Measurements from ENCODE around the gene UBIAD1.
"Not testable (repeated sequence)": the region's sequence is repeated elsewhere in the genome, so short reads cannot be mapped to it uniquely, and the experiment has no call there.

Gene UBIAD1

DNA sequence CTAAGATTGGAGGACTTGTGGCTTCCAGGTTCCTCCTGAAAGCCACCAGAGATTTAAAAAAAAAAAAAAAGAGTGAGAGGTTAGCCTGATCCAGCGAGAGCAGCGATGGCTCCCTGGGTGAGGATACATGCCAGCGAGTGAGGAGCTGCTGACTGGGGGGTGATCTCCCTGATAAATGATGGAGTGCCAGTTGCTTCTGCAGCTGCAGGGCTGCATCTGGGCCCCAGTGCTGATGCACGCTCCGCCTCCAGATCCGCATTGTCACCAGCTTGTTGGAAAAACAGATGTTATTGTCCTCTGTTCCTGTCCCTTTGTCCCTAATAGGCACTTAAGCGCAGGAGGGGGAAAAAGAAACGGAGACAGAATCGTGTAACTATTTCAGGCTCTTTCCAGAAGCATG is 28.6 kb downstream of the UBIAD1 start:
- Histone ChIP-seq H3K27me3 (ENCODE audit: control insufficient read depth, insufficient read depth, low read length) (no peaks in the 10 kb centered on the region), H3K36me3 (ENCODE audit: control insufficient read depth, insufficient read depth, low read length) (no peaks in the 10 kb centered on the region), H3K4me3 (ENCODE audit: low read length) (no peak overlapping the region), H3K4me1 (ENCODE audit: control insufficient read depth, insufficient read depth, low read length) (no peaks in the 10 kb centered on the region), H3K9me3 (ENCODE audit: control insufficient read depth, low read length) (no peaks in the 10 kb centered on the region), H3K9ac (ENCODE audit: low read length) (no peak overlapping the region)

DNA sequence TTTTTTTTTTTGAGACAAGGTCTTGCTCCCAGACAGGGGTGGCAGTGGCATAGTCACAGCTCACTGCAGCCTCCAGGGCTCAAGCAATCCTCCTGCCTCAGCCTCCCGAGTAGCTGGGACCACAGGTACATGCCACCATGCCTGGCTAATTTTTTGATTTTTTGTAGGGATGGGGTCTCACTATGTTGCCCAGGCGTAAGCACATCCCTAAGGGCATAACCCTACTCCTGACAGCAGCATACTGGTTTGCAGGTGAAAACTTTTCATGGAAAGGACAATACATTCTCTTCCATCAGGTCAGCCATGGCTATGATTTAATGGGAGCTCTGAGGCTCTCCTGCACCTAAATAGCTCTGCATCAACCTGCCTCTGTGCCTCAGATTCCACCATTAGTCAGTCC is 29.4 kb downstream of the UBIAD1 start:
- Histone ChIP-seq H3K4me1 (ENCODE audit: control insufficient read depth, insufficient read depth, low read length) (no peaks in the 10 kb centered on the region), H3K9ac (ENCODE audit: low read length) (no peak overlapping the region), H3K4me3 (ENCODE audit: low read length) (no peak overlapping the region), H3K36me3 (ENCODE audit: control insufficient read depth, insufficient read depth, low read length) (no peaks in the 10 kb centered on the region), H3K27me3 (ENCODE audit: control insufficient read depth, insufficient read depth, low read length) (no peaks in the 10 kb centered on the region), H3K9me3 (ENCODE audit: control insufficient read depth, low read length) (no peaks in the 10 kb centered on the region)

DNA sequence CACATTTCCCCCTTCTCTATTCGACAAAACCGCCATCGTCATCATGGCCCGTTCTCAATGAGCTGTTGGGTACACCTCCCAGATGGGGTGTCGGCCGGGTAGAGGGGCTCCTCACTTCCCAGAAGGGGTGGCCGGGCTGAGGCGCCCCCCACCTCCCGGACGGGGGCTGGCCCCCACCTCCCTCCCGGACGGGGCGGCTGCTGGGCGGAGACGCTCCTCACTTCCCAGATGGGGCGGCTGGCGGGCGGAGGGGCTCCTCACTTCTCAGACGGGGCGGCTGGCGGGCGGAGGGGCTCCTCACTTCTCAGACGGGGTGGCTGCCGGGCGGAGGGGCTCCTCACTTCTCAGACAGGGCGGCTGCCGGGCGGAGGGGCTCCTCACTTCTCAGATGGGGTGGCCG is 32.5 kb downstream of the UBIAD1 start:
- H3K4me1 ChIP-seq (ENCODE audit: control insufficient read depth, insufficient read depth, low read length); H3K36me3 ChIP-seq (ENCODE audit: control insufficient read depth, insufficient read depth, low read length); H3K9me3 ChIP-seq (ENCODE audit: control insufficient read depth, low read length); H3K27me3 ChIP-seq (ENCODE audit: control insufficient read depth, insufficient read depth, low read length); H3K4me3 ChIP-seq (ENCODE audit: low read length); H3K9ac ChIP-seq (ENCODE audit: low read length): not testable (repeated sequence)

DNA sequence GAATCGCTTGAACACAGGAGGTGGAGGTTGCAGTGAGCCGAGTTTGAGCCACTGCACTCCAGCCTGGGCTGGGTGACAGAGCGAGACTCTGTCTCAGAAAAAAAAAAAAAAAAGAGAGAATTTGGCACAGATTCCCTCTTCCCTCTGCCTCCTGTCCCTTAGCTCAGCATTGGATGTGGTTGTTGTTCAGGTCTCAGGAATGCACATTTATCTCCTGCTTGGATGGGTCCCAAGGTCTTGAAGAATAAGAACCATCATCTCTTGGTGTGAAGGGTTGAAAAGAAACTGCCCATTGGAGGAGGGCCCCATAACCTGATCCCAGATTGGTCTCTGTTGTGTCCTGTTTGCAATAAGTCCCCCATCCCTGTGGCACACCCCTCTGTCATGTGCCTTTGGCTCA is 34.9 kb downstream of the UBIAD1 start:
- Histone ChIP-seq H3K9ac (ENCODE audit: low read length) (no peak overlapping the region), H3K9me3 (ENCODE audit: control insufficient read depth, low read length) (no peaks in the 10 kb centered on the region), H3K27me3 (ENCODE audit: control insufficient read depth, insufficient read depth, low read length) (peaks cover 6% of the 10 kb centered on the region)

DNA sequence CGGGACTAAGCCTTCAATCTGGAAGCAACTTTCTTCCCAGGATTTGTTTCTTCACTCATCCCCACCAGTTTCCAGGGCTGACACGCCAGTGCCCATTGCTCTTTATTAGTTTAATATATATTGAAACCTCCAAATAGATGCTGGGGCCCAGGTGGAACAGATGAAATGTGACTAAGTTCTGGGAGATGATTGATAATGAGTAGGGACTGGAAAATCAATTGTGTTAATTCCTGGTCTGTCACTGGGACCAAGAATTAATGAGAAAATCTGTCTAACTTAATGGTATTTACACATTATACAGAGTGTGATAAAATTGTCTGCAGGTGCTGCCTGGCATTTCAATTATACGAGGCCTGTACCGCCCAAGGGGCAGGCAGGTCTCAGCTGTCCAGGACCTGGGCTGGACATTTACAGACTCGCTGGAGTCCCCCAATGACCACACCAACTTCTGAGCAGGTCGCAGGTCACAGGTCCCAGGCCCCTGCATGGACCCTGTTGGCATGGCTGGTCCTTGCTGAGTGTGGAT is 35.8 kb downstream of the UBIAD1 start:
- no peaks in the 10 kb centered on the region for H3K36me3 ChIP-seq (ENCODE audit: control insufficient read depth, insufficient read depth, low read length)
- no peak overlapping the region for H3K9ac ChIP-seq (ENCODE audit: low read length)
- no peaks in the 10 kb centered on the region for H3K9me3 ChIP-seq (ENCODE audit: control insufficient read depth, low read length)
- H3K4me3 ChIP-seq (ENCODE audit: low read length): no peak overlapping the region
- H3K27me3 ChIP-seq (ENCODE audit: control insufficient read depth, insufficient read depth, low read length): peaks cover 6% of the 10 kb centered on the region
- no peaks in the 10 kb centered on the region for H3K4me1 ChIP-seq (ENCODE audit: control insufficient read depth, insufficient read depth, low read length)

More for the DNA sequence above, 34.9 kb downstream of the UBIAD1 start:
- Histone ChIP-seq H3K4me1 (ENCODE audit: control insufficient read depth, insufficient read depth, low read length) (no peaks in the 10 kb centered on the region), H3K36me3 (ENCODE audit: control insufficient read depth, insufficient read depth, low read length) (no peaks in the 10 kb centered on the region), H3K4me3 (ENCODE audit: low read length) (no peak overlapping the region)

DNA sequence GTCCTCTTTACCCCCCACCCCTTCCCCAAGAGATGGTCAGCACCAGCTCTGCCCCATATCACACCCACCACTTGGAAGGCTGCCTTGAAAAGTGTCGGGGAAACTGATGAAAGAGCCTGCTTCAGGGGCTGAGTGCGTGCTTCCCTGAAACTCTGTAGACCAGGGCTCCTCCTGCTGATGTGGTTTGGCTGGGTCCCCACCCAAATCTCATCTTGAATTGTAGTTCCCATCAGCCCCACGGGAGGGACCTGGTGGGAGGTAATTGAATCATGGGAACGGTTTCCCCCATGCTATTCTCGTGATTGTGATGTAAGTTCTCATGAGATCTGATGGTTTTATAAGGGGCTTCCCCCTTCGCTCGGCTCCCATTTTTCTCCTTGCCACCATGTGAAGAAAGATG is 36.4 kb downstream of the UBIAD1 start:
- no peaks in the 10 kb centered on the region for H3K4me1 ChIP-seq (ENCODE audit: control insufficient read depth, insufficient read depth, low read length)
- H3K4me3 ChIP-seq (ENCODE audit: low read length): no peak overlapping the region
- no peaks in the 10 kb centered on the region for H3K36me3 ChIP-seq (ENCODE audit: control insufficient read depth, insufficient read depth, low read length)
- no peak overlapping the region for H3K9ac ChIP-seq (ENCODE audit: low read length)
- H3K9me3 ChIP-seq (ENCODE audit: control insufficient read depth, low read length): no peaks in the 10 kb centered on the region
- H3K27me3 ChIP-seq (ENCODE audit: control insufficient read depth, insufficient read depth, low read length): peaks cover 6% of the 10 kb centered on the region

DNA sequence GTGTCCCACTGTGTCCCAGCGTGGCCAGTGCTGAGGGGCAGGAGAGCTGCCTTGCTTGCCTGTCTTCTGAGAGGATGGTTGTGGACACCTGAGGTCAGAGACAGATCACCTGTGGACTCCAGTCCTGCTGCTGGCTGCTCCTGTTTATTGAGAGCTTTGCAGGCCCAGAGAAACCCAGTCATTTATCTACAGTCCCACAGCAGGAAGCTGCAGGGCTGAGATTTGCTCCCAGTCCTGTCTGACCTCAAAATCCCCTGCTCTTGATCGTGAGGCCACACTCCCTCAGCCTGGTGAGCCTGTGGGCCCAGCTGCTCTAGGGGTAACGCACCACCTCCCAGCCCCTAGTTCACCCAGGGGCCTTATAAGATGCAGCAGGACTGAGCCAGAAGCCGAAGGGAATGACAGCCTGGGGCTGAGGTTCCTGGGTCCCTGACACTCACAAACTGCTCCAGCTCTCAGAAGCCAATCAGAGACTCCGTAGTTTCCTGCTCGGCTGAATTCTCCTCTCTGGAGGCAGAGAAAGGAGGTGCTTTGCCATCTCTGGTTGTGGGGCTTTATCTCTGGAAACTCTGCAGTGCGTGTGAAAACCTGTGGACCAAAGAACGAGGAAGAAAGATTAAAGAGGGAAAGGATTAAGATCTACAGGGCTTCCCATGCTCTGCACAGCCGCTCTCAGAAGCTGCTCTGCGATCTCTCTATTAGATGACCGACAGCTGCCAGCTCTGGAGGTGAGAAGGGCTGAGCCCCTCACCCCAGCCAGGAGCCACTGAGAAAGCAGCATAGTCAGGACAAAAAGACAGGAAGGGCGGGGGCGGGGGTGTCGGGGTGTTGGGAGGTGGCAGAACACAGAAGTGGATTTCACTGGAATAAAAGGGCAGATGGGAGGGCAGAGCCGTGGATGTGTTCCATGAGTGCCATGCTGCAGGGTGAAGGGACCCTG is 39.1 kb downstream of the UBIAD1 start:
- H3K9ac ChIP-seq (ENCODE audit: low read length): no peak overlapping the region
- H3K4me3 ChIP-seq (ENCODE audit: low read length): no peak overlapping the region
- no peaks in the 10 kb centered on the region for H3K4me1 ChIP-seq (ENCODE audit: control insufficient read depth, insufficient read depth, low read length)
- no peaks in the 10 kb centered on the region for H3K36me3 ChIP-seq (ENCODE audit: control insufficient read depth, insufficient read depth, low read length)
- H3K9me3 ChIP-seq (ENCODE audit: control insufficient read depth, low read length): no peaks in the 10 kb centered on the region
- H3K27me3 ChIP-seq (ENCODE audit: control insufficient read depth, insufficient read depth, low read length): peaks cover 6% of the 10 kb centered on the region

DNA sequence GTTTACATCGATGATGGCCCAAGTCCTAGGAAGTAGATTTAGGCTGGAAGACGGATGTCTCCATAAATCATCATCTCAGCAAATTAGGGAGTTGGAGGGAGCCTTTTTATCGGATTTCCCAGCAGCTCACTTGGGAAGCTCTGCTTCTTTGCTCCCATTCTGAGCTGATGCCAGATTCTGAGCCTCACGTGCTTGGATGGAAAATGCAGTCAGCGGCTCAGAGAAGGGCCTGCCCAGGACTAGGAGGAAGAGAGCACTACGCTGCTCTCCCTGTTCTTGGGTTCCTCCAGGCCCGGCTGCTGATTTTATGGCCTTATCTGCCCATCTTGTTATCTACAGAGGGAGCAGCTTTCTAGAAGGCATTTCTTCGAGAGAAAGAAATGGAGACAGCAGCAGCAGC is 42.0 kb downstream of the UBIAD1 start:
- Histone ChIP-seq H3K4me3 (ENCODE audit: low read length) (no peak overlapping the region), H3K4me1 (ENCODE audit: control insufficient read depth, insufficient read depth, low read length) (no peaks in the 10 kb centered on the region), H3K36me3 (ENCODE audit: control insufficient read depth, insufficient read depth, low read length) (no peaks in the 10 kb centered on the region), H3K9me3 (ENCODE audit: control insufficient read depth, low read length) (no peaks in the 10 kb centered on the region), H3K9ac (ENCODE audit: low read length) (no peak overlapping the region), H3K27me3 (ENCODE audit: control insufficient read depth, insufficient read depth, low read length) (peaks cover 8% of the 10 kb centered on the region)

DNA sequence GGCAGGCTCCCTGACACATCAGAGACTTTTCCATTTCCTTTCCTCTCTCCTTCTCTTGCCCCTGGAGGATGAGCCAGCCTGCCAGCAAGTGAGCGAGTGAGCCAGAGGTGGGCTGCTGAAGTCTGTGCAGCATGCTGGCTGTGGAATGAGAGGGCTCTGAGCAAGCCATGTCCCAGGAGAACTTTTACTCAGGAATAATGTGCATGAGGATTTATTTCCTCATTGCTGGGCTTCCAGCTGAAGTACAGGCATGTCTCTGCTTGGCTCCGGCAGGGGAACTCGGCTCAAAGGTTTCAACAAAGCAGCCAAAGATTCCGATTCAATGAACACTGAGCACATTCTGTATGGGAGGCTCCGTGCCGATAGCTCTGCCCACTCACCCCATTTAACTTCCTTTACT is 43.7 kb downstream of the UBIAD1 start:
- no peak overlapping the region for H3K9ac ChIP-seq (ENCODE audit: low read length)
- H3K4me1 ChIP-seq (ENCODE audit: control insufficient read depth, insufficient read depth, low read length): no peaks in the 10 kb centered on the region
- peaks cover 15% of the 10 kb centered on the region for H3K27me3 ChIP-seq (ENCODE audit: control insufficient read depth, insufficient read depth, low read length)

DNA sequence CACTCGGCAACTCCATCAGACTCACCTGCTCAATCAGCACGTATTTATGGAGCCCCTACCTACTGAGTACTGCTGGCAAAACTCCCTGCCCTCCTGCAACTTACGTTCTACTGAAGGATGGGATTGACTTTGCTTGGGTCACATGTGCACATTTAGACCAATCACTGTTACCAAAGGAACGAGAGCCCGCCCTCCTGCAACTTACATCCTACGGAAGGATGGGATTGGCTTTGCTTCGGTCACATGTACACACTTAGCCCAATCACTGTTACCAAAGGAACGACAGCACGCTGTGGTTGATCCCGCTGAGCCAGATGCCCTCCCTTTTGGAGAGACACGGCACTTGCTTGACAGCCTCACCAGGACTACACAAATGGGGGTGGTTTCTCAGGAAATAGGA is 46.0 kb downstream of the UBIAD1 start:
- Histone ChIP-seq H3K27me3 (ENCODE audit: control insufficient read depth, insufficient read depth, low read length) (peaks cover 9% of the 10 kb centered on the region), H3K9ac (ENCODE audit: low read length) (no peak overlapping the region), H3K4me1 (ENCODE audit: control insufficient read depth, insufficient read depth, low read length) (peaks cover 3% of the 10 kb centered on the region), H3K4me3 (ENCODE audit: low read length) (no peak overlapping the region), H3K9me3 (ENCODE audit: control insufficient read depth, low read length) (no peaks in the 10 kb centered on the region), H3K36me3 (ENCODE audit: control insufficient read depth, insufficient read depth, low read length) (no peaks in the 10 kb centered on the region)

More for the DNA sequence above, 43.7 kb downstream of the UBIAD1 start:
- Histone ChIP-seq H3K36me3 (ENCODE audit: control insufficient read depth, insufficient read depth, low read length) (no peaks in the 10 kb centered on the region), H3K4me3 (ENCODE audit: low read length) (no peak overlapping the region), H3K9me3 (ENCODE audit: control insufficient read depth, low read length) (no peaks in the 10 kb centered on the region)

DNA sequence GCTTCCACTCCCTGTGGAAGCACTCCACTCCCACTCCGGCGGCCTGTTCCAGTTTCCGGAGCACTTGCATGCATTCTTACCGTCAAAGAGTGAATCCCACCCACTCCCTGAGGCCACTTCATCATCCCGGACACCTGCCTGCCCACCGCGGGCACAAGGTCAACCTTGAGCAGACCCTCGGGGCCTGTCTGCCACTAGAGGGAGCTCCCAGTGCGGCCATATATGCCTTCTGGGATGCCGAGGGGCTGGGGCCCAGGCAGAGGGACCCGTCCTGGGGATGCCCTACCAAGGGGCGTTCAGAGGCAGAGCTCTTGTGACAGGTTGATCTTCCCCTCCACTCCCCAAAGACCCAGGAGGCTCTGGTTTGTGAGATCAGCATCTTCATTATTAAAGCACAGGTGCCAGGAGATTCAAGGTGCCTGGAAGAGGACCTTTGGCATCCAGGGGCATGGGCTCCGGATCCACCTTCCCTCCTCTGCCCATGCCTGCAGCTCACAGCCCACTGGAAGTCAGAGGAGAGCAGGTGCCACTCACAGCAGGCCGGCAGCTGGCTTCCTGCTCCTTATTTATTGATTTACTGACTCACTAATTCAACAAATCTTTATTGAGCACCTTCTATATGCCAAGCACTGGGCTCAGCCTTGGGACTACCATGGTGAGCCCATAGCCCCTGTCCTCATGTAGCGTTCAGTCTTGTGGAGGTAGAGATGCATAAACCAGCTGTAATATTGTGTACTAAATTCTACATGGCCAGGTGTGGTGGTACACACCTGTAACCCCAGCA is 47.3 kb downstream of the UBIAD1 start:
- Histone ChIP-seq H3K9me3 (ENCODE audit: control insufficient read depth, low read length) (no peaks in the 10 kb centered on the region), H3K4me3 (ENCODE audit: low read length) (no peak overlapping the region), H3K4me1 (ENCODE audit: control insufficient read depth, insufficient read depth, low read length) (peaks cover 3% of the 10 kb centered on the region), H3K36me3 (ENCODE audit: control insufficient read depth, insufficient read depth, low read length) (no peaks in the 10 kb centered on the region), H3K9ac (ENCODE audit: low read length) (no peak overlapping the region), H3K27me3 (ENCODE audit: control insufficient read depth, insufficient read depth, low read length) (peaks cover 9% of the 10 kb centered on the region)
